ENCODE data around the gene NRARP.

Gene NRARP

GRCh38 chr9:137305060-137305797 is 3.2 kb upstream of the NRARP start:
- peak overlapping the region in 5 of 10 experiments; percentile 44 to 57 (median 47); a peak in 8 of 20 replicates for H3K4me3 ChIP-seq
- peaks cover 60 to 90% (median 83%) of the 10 kb centered on the region in 10 experiments for H3K4me1 ChIP-seq
- peak overlapping the region; percentile 34 to 88 (median 80); a peak in 20 of 22 replicates for H3K27ac ChIP-seq

GRCh38 chr9:137304383-137305059 is 2.5 kb upstream of the NRARP start:
- H3K4me2 ChIP-seq, result peak overlapping the region; percentile 96 to 100 (median 98)
- H3K27me3 ChIP-seq, result peaks cover 23 to 26% (median 23%) of the 10 kb centered on the region in 11 experiments
- no peaks in the 10 kb centered on the region for H3K9me3 ChIP-seq (replicated peaks in 1 of 11)
- peaks cover 60 to 89% (median 82%) of the 10 kb centered on the region in 10 experiments for H3K4me1 ChIP-seq
- H3K36me3 ChIP-seq, result no peaks in the 10 kb centered on the region
- H4K20me1 ChIP-seq, result peaks cover 0 to 22% (median 18%) of the 10 kb centered on the region in 11 experiments; a peak in 18 of 22 replicates
- peak overlapping the region in 9 of 11 experiments; percentile 73 to 88 (median 81); a peak in 14 of 22 replicates for H3K27ac ChIP-seq
- no peak for TF ChIP-seq Cebpa-rat (IDR thresholded peaks at IDR 0.05)
- H3K9ac ChIP-seq, result peak overlapping the region in 8 of 11 experiments; percentile 24 to 81 (median 70); a peak in 16 of 22 replicates
- H3K4me3 ChIP-seq, result no peak overlapping the region

More at GRCh38 chr9:137305060-137305797, 3.2 kb upstream of the NRARP start:
- Histone ChIP-seq H3K9ac (peak overlapping the region in 10 of 11 experiments; percentile 45 to 81 (median 70); a peak in 18 of 22 replicates), H3K27me3 (peaks cover 16 to 19% (median 16%) of the 10 kb centered on the region in 11 experiments), H3K4me2 (peak overlapping the region; percentile 96 to 100 (median 98)), H3K9me3 (replicated peaks in 1 of 11) (no peaks in the 10 kb centered on the region), H3K36me3 (no peaks in the 10 kb centered on the region), H4K20me1 (peaks cover 0 to 15% (median 10%) of the 10 kb centered on the region in 11 experiments; a peak in 17 of 22 replicates)
- no peak for TF ChIP-seq Cebpa-rat (IDR thresholded peaks at IDR 0.05)

- Histone ChIP-seq H3K4me1 (peaks cover 60 to 89% (median 84%) of the 10 kb centered on the region in 10 experiments), H3K4me2 (peak overlapping the region; percentile 96 to 100 (median 98)), H3K4me3 (no peak overlapping the region), H3K27me3 (peaks cover 28 to 32% (median 29%) of the 10 kb centered on the region in 11 experiments), H3K36me3 (no peaks in the 10 kb centered on the region), H3K9ac (peak overlapping the region in 9 of 11 experiments; percentile 20 to 81 (median 71); a peak in 14 of 22 replicates), H4K20me1 (peaks cover 0 to 28% (median 23%) of the 10 kb centered on the region in 11 experiments; a peak in 19 of 22 replicates), H3K9me3 (replicated peaks in 1 of 11) (no peaks in the 10 kb centered on the region), H3K27ac (peak overlapping the region in 9 of 11 experiments; percentile 73 to 88 (median 81); a peak in 13 of 22 replicates)
- no peak for TF ChIP-seq Cebpa-rat (IDR thresholded peaks at IDR 0.05)
Measured at GRCh38 chr9:137303893-137304382, 1.9 kb upstream of the NRARP start.

GRCh38 chr9:137303151-137303892 is 1.3 kb upstream of the NRARP start:
- Histone ChIP-seq H3K9me3 (replicated peaks in 1 of 11) (no peaks in the 10 kb centered on the region), H3K9ac (peak overlapping the region in 10 of 11 experiments; percentile 62 to 81 (median 76); a peak in 20 of 22 replicates), H3K36me3 (no peaks in the 10 kb centered on the region; a peak in 1 of 22 replicates), H3K4me3 (peak overlapping the region; percentile 54 to 78 (median 66); a peak in 13 of 20 replicates), H3K27ac (peak overlapping the region in 10 of 11 experiments; percentile 18 to 88 (median 73); a peak in 18 of 22 replicates), H3K4me2 (peak overlapping the region; percentile 96 to 100 (median 98)), H4K20me1 (peaks cover 0 to 34% (median 30%) of the 10 kb centered on the region in 11 experiments; a peak in 19 of 22 replicates), H3K4me1 (peaks cover 60 to 92% (median 86%) of the 10 kb centered on the region in 10 experiments), H3K27me3 (peaks cover 35 to 38% (median 35%) of the 10 kb centered on the region in 11 experiments)
- no peak for TF ChIP-seq Cebpa-rat (IDR thresholded peaks at IDR 0.05)

- Histone ChIP-seq H3K36me3 (no peaks in the 10 kb centered on the region; a peak in 1 of 22 replicates), H3K9me3 (replicated peaks in 1 of 11) (no peaks in the 10 kb centered on the region), H4K20me1 (peaks cover 0 to 39% (median 35%) of the 10 kb centered on the region in 11 experiments; a peak in 19 of 22 replicates), H3K27ac (peak overlapping the region; percentile 18 to 88 (median 72); a peak in 21 of 22 replicates), H3K9ac (peak overlapping the region; percentile 62 to 81 (median 76)), H3K4me3 (peak overlapping the region; percentile 54 to 78 (median 66)), H3K4me2 (peak overlapping the region; percentile 96 to 100 (median 98)), H3K27me3 (peaks cover 40 to 45% (median 43%) of the 10 kb centered on the region in 11 experiments), H3K4me1 (peaks cover 58 to 90% (median 79%) of the 10 kb centered on the region in 10 experiments)
- TF ChIP-seq Cebpa-rat (IDR thresholded peaks at IDR 0.05), result no peak
Measured at GRCh38 chr9:137302449-137303150, 529 bp upstream of the NRARP start.

GRCh38 chr9:137301081-137301947 is 757 bp downstream of the NRARP start:
- Histone ChIP-seq H3K4me2 (peak overlapping the region; percentile 96 to 100 (median 98)), H4K20me1 (peaks cover 0 to 50% (median 42%) of the 10 kb centered on the region in 11 experiments; a peak in 19 of 22 replicates), H3K4me1 (peaks cover 49 to 89% (median 75%) of the 10 kb centered on the region in 10 experiments), H3K27ac (peak overlapping the region; percentile 13 to 79 (median 52); a peak in 18 of 22 replicates), H3K27me3 (peaks cover 53 to 58% (median 56%) of the 10 kb centered on the region in 11 experiments), H3K9me3 (replicated peaks in 1 of 11) (no peaks in the 10 kb centered on the region), H3K4me3 (peak overlapping the region; percentile 54 to 78 (median 66)), H3K9ac (peak overlapping the region; percentile 62 to 81 (median 74)), H3K36me3 (no peaks in the 10 kb centered on the region; a peak in 1 of 22 replicates)
- no peak for TF ChIP-seq Cebpa-rat (IDR thresholded peaks at IDR 0.05)
